MM.1S (cell line): ENCODE results near the gene MMADHC.

ENCODE experiments used
- EZH2 ChIP-seq: fragments of 300-600 bp; sonication (generic); optimal IDR thresholded peaks from 2 replicates; pipeline ENCODE3; 2017; ENCODE audit warnings: low read depth, mild to moderate bottlenecking, antibody characterized with exemption, low read length, mixed read lengths
- TF ChIP-seq, protein P1 (sequence below): fragments of 300-600 bp; sonication (generic); IDR thresholded peaks from 2 replicates; pipeline ENCODE4 v1.5.1; 2016; ENCODE audit warnings: antibody characterized with exemption, low read length, mixed read lengths

DNA sequence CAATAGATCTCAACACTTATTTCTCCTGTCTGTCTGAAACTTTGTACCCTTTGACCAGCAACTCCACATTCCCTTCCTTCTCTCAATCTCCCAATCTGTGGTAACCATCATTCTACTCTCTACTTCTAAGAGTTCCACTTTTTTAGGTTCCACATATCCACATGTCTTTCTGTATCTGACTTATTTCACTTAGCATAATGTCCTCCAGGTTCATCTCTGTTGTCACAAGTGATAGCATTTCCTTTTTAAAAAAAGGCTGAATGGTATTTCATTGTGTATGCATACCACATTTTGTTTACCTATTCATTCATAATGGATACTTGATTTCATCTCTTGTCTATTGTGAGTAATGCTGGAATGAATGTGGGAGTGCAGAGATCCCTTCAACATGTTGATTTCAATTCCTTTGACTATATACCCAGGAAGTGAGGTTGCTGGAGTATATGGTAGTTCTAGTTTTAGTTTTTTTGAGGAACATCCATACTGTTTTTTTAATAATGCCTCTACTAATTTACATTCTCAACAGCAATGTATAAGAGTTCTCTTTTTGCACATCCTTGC, 18.8 kb upstream of the MMADHC start:
- TF ChIP-seq, protein P1, sequence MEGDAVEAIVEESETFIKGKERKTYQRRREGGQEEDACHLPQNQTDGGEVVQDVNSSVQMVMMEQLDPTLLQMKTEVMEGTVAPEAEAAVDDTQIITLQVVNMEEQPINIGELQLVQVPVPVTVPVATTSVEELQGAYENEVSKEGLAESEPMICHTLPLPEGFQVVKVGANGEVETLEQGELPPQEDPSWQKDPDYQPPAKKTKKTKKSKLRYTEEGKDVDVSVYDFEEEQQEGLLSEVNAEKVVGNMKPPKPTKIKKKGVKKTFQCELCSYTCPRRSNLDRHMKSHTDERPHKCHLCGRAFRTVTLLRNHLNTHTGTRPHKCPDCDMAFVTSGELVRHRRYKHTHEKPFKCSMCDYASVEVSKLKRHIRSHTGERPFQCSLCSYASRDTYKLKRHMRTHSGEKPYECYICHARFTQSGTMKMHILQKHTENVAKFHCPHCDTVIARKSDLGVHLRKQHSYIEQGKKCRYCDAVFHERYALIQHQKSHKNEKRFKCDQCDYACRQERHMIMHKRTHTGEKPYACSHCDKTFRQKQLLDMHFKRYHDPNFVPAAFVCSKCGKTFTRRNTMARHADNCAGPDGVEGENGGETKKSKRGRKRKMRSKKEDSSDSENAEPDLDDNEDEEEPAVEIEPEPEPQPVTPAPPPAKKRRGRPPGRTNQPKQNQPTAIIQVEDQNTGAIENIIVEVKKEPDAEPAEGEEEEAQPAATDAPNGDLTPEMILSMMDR, result no peak
- no peak for TF ChIP-seq EZH2
